GM19351 (cell line): ENCODE results near the gene MEG3.

Experiments used
- ATAC-seq: cut with Tn5 transposase; IDR thresholded peaks from one replicate; pipeline ENCODE4 v1.9.1; 2021; ENCODE audit warnings: mild to moderate bottlenecking, moderate library complexity; ENCODE audit not compliant: unreplicated experiment

MEG3 gene

GRCh38 chr14:100825713-100826331 lies at the start of gene MEG3:
MEG3 (plus strand) TSS chr14:100826118.
- no peak for ATAC-seq

- no peak for ATAC-seq
These were observed 49.1 kb upstream of the MEG3 start for GRCh38 chr14:100776681-100777365.

- ATAC-seq = no peak
These were observed 48.5 kb upstream of the MEG3 start for GRCh38 chr14:100777366-100777817.

- no peak for ATAC-seq
These were observed 47.9 kb upstream of the MEG3 start for GRCh38 chr14:100777818-100778525.

- no peak for ATAC-seq
These were observed 47.4 kb upstream of the MEG3 start for GRCh38 chr14:100778526-100778882.

GRCh38 chr14:100778951-100779690 lies 46.8 kb upstream of the MEG3 start:
- ATAC-seq = no peak

GRCh38 chr14:100779691-100780080 lies 46.2 kb upstream of the MEG3 start:
- no peak for ATAC-seq

GRCh38 chr14:100780246-100780645 lies 45.7 kb upstream of the MEG3 start:
- no peak for ATAC-seq

- ATAC-seq = no peak
These were observed 45.1 kb upstream of the MEG3 start for GRCh38 chr14:100780646-100781355.

GRCh38 chr14:100781952-100782351 lies 44.0 kb upstream of the MEG3 start:
- ATAC-seq = no peak

- ATAC-seq = no peak
These were observed 43.2 kb upstream of the MEG3 start for GRCh38 chr14:100782516-100783320.

GRCh38 chr14:100783630-100784370 lies 42.1 kb upstream of the MEG3 start:
- no peak for ATAC-seq

GRCh38 chr14:100784523-100785337 lies 41.2 kb upstream of the MEG3 start:
- no peak for ATAC-seq

GRCh38 chr14:100785338-100785615 lies 40.6 kb upstream of the MEG3 start:
- no peak for ATAC-seq

GRCh38 chr14:100785626-100786025 lies 40.3 kb upstream of the MEG3 start:
- no peak for ATAC-seq

GRCh38 chr14:100786131-100786530 lies 39.8 kb upstream of the MEG3 start:
- no peak for ATAC-seq

GRCh38 chr14:100786576-100787219 lies 39.2 kb upstream of the MEG3 start:
- no peak for ATAC-seq

GRCh38 chr14:100787659-100788058 lies 38.3 kb upstream of the MEG3 start:
- no peak for ATAC-seq
